HK-2 (cell line): ENCODE data around the gene XPR1.
A peak's percentile ranks its signal among the peaks of the same experiment; 100 is the strongest.

ENCODE experiments used
- DNase-seq: peaks from one replicate; pipeline ENCODE4 v3.0.0-alpha.2; 2018; ENCODE audit not compliant: unreplicated experiment

Gene XPR1

DNA sequence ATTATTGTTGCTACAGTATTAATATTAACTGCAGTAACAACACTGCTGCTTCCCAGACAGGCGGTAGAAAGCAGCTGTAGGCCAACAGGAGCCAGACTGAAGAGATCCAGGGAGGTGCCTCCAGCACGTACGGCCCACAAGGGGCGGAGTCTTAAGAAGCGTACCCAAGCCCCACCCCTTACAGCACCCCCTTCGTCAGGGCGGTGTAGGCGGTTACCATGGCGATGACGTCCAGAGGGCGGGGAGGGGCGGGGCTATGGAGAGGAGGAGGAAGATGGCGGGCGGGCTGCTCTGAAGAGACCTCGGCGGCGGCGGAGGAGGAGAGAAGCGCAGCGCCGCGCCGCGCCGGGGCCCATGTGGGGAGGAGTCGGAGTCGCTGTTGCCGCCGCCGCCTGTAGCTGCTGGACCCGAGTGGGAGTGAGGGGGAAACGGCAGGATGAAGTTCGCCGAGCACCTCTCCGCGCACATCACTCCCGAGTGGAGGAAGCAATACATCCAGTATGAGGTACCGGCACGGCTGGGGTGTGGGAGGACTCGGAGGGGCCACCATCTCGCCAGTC lies at the start of gene XPR1:
Gene XPR1 (plus strand): TSS at position 257 of the 560 bp plus-strand sequence. CDS start 180 bp downstream, at position 437.
- peak; percentile 100 for DNase-seq

DNA sequence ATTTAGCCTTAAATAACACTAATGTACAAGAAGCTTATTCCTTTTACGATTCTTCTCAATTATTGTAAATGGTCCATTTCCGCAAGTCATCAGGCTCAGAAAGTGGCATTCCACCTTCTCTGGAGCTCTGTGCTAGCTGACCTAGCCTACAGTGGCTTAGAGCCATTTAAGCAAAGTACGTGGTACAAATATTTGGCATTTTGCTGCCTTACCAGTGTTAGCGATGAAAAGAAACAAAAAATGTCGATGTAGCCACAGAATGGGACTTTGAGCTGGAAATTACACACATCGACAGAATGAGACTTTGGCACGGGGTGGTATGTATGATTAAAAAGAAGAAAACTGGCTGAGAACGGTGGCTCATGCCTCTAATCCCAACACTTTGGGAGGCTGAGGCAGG lies 47.0 kb upstream of the XPR1 start:
- DNase-seq = no peak

DNA sequence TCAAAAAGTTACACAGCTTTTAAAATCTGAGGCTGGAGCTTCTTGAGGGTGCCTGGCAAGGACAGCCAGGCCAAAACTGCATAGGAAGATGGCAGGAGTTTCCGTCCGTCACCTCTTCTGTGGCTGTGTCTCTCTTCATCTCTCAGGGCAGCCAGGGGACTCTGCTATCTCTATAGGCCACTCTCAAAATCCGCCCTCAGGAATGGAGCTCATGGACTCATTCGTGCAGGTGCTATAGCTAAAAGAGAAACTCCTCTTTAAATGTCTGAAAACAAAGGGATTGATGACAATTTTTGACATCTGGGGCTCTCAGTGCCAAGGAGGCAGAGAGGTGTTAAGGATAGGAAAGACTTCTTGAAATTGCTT lies 45.8 kb upstream of the XPR1 start:
- no peak for DNase-seq

DNA sequence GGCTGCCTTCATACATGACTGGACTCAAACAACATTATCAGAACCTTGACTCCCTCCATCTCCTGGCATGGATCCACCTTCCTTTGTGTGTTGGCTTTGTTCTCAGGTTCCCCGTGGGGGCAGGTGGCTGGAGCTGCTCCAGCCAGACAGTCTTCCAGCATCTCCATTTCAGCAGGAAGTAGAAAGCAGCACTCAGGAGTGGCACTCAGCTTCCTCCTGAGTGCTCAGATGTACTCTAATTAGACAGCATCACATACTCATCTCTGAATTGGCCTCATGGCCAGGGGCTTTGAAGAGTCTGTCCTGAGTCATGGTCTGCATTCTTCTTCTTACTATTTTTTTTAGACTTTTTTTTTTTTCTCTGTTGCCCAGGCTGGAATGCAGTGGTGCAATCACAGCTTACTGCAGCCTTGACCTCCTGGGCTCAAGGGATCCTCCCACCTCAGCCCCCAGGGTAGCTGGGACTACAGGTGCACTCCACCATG lies 45.1 kb upstream of the XPR1 start:
- DNase-seq = peak; percentile 69

DNA sequence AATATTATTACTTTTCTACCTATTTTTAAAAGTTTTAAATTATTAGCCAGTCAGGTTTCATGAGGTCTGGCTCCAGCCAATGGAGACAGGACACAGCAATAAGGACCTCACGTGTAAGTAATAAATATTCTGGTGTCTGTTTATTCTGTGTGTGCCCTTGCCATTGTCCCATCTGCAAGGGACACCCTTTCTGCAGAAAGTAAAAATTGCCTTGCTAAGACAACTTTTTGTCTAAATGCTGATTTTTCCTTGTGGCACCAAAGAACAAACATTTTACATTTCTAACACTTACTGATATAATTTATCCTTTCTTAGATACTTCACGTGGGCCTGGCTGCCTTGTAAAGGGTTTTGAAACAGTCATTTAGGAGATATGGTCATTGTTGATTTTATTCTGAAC lies 43.7 kb upstream of the XPR1 start:
- no peak for DNase-seq

DNA sequence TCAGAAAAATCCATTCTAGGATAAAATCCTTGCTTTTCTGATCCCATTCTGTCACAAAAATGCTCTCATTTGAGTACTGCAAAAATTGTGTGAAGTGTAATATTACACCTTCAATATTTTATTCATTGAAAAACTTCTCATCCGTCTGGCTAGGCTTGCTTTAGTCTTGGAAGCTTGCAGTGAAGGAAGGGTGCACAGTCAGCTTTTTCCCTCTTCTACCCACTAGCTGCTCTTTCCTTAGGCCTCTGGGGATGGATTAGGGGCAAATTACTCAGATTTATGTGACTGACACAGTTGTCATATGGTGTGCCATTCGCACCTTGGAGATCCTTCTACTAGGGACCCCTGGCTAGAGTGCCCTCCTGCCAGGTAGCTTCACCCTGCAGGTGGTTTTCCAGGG lies 40.9 kb upstream of the XPR1 start:
- no peak for DNase-seq

DNA sequence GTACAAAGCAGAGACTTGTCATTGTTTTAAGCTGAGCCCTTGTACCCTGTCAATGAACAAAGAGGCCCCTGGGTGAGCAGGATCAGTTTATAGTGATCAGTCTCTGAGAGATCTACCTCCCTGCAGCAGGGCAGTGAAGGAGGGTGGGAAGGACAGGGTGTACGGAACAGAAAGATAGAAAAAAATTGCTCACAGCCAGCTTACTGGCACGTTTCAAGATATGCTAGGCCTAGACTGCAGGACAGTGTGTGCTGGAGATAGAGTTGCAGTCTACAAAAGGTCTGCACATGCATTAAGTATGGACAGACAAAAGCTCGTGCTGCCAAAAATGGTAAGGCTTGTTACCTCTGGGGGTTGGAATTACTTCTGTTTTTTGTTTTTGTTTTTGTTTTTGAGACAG lies 38.4 kb upstream of the XPR1 start:
- DNase-seq = no peak

DNA sequence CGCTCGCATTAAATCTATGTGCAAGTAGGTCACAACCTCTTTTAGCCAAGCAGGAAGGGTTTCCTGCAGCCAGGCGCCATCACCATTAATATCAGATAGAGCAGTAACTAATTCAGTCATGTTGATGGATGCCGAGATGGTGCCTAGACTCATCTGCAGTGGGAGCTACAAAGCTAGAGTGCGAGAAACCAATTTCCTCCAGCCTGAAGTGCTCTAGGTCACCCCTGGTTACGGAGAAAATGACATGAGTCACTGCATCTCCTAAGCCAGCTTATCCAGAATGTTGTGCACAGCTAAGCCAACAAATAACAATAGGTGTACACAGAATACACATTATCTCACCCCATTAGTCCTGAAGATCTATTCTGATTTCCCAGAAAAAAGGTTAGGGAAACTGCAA lies 37.1 kb upstream of the XPR1 start:
- DNase-seq = peak; percentile 32

DNA sequence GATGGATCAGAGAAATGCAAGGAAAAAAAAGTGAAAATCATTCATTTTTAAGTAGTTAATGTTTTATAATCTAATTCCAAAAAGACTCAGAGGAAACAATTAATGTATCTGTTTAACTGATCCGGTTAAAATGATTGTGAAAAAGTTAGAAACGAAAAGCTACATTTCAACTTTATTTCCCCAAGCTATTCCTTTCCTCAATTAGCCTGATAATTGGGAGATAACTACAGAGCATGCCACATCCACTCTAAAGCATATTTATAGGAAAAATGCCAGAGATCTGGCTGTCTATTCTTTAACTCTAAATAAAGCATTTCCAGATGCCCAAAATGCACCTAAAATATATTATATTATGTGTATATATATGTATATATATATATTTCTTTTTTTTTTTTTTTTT lies 35.9 kb upstream of the XPR1 start:
- DNase-seq = no peak

DNA sequence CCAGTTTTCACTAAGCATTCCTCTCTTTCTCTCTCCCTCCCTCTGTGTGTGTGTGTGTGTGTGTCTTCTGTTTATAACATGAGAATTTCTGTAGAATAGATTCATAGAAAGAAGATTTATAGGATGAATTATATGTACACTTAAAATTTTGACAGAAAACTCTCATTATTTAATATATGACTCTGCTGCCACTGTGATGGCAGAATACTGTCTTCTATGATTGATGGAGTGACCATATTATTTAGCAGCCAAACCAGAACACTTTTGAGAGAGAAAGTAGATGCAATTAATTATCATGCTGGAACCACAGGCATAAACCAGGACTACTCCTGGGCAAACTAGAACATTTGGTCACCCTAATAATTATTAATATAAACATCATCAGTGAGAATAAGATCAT lies 34.3 kb upstream of the XPR1 start:
- DNase-seq = no peak

DNA sequence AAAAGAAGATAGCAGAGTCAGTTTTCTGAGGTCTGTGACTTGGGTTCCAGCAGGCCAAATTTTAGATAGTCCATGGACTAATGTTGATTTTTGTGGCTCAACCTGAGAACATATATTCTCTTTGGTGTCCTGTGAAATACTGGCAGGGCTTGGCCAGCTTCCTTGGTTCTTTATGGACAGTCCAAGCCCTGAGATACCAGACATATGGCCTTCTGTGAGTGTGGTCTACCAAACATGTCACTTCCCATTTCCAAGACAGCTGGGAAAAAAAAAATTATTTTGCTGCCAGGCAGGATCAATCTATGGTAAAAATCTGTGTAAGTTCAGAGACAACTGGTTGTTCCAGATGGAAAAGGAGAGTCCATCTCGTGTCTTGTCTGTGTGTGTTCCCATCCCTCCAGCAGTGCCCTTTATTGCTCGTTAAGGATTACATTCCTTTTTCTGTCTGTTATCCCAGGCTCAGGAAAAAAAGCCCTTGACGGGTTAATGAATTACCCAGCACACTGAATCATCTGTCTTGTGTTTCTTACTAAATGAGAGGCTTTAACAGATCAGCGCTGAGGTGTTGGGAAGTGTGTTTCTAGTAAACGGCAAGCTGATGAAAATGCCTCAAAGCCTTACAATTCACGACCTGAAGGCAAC lies 33.4 kb upstream of the XPR1 start:
- DNase-seq = peak; percentile 71

DNA sequence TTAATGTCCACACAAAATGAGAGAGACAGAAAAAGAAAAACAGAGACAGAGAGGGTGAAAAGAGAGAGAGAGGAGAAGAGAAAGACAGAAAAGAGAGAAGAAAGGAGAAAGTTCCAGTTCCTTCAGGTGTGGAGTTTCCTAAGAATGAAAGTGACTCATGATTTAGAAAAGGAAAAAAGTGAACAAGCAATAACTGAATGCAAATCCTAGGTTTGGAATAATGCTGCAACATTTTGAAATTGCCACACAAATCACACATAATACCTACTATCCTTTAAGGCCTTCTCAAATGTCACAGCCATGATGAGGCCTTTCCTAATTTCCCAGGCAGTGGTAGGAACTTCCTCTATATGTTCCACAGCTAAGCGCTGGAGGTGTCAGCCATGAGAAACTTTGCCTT lies 31.5 kb upstream of the XPR1 start:
- no peak for DNase-seq

DNA sequence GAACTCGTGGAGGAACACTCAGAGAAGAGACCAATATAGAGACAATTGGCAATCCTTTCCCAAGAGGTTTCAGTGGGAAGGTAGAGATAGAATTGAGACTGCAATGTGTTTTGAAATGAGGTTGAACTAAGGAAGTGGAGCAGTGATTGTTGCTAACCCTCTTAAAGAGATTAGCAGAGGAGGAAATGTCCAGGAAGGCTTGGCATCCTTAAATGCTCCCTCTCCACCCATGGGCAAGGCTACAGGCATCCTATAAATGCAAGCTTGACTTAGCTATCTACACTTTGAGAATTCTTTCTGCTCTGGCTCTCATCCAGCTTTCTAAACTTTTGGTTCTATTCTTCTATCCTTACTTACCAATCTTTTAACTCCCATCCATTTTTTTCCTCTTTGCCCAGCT lies 30.3 kb upstream of the XPR1 start:
- no peak for DNase-seq

DNA sequence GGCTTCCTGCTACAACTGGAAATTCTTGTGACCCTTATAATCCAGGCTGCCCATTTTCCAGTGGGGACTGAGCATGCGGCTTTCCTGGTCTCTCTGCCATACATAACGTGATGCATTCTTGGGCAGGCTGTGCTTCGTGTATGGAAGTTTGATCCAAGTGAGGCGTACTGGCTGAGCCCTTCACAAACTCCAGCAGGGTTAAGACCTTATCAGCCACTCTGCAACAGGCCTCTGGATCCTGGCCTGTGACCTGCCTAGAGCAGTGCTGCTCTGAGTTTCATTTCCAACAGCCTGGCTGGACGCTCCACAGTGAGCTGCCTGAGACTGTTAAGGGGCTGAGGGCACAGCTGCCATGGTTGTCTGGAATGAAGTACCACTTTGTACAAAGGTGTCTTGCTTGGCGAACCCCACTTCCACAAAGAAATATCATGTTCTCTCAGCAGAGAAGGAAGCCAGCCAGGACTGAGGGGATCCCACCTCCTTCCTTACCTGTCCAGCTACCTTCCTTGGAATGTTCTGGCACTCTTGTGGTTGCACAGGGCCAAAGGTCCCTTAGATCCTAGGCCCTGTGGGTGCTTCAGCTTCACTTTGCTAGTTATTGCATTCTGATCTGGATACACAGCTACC lies 28.5 kb upstream of the XPR1 start:
- DNase-seq = no peak

DNA sequence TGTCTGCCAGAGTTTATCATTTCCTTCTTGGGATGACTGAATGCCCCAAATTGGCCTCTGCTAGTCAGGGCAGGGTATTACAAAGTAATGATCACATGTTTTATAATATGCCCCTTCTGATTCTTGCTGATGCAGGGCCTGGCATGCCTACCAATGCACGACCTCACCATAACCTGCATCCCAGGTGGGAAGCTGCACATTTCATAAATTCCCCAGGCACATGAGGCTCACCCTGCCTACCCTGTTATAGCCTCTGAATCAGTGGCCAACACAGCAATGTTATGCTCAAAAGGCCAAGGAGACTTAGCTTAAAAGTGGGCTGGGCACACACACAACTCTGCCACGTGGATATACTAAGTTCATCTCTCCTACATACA lies 28.0 kb upstream of the XPR1 start:
- DNase-seq = no peak

DNA sequence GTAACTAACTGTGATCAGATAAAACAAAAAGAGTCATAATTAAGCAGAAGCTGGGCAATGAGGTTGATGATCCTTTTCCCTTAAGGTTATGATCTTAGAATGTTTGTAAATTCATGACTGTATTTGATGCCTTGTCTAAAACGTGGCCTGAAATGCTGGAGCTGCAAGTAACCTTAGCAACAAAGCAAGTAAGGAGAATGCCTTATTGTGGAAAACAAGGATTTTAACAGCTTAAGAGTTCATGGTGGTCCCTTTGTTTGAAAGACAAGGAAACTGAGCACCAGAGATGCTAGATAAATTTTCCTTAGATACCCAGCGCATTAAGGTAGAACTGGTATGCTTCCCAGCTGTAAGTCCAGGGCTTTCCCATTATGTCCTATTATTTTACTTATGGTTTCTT lies 25.7 kb upstream of the XPR1 start:
- no peak for DNase-seq

DNA sequence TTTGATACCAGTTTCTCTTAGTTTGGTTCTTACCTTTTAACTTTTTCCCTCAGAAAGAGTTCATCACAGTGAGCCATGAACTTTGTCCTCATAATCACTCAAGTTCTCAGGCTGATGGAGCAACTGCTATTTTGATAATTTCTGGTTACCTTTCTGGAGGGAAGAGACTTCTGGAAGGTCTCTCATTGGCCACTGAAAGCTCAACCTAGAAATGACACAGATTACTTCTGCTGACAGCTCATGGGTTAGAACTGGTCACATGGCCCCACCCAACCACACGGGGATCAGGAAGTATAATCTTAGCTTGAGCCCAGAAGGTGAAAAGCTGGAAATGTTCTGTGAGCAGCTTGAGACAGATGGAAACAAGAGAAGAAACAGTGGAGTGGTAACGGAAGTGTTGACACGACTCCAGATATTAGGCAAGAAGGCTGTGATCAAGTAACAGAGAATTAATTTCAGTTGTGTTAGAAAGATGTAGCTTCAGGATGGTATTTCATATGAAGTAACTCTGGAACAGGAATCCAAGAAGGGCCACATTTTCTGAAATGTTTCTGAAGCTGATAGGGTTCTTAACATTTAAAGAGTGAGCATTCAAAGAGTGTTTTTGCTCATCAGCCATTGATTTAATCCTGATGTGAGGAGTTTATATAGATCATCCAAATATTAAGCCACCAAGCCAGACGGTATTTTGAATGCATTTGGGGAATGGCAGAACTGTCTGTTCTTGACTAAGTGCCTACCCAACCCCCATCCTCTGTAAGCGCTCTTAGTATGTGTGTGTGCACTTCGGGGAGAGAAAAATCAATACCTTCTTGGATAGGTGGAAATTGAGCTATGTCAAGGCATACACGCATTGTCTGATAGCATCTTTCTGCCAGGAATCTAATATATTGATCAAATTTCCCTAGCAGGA lies 21.9 kb upstream of the XPR1 start:
- DNase-seq = no peak

DNA sequence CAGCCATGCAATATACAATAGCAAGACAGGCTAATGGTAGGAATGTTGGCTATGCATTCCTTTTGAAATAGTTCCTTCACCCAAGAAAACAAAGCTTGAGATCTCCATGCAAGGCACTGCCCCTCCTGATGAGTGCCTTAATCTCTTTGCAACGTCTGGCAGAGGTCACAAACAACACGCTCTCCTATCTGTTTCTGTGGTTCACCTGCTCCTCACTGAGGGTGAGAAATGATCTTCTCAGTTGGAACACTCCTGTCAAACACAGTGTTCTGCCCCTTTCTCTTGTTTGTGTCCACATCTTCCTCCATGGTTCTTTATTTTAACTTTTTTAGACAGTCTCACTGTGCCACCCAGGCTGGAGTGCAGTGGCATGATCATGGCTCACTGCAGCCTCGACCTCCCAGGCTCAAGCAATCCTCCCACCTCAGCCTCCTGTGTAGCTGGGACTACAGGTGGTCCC lies 21.2 kb upstream of the XPR1 start:
- DNase-seq = no peak

DNA sequence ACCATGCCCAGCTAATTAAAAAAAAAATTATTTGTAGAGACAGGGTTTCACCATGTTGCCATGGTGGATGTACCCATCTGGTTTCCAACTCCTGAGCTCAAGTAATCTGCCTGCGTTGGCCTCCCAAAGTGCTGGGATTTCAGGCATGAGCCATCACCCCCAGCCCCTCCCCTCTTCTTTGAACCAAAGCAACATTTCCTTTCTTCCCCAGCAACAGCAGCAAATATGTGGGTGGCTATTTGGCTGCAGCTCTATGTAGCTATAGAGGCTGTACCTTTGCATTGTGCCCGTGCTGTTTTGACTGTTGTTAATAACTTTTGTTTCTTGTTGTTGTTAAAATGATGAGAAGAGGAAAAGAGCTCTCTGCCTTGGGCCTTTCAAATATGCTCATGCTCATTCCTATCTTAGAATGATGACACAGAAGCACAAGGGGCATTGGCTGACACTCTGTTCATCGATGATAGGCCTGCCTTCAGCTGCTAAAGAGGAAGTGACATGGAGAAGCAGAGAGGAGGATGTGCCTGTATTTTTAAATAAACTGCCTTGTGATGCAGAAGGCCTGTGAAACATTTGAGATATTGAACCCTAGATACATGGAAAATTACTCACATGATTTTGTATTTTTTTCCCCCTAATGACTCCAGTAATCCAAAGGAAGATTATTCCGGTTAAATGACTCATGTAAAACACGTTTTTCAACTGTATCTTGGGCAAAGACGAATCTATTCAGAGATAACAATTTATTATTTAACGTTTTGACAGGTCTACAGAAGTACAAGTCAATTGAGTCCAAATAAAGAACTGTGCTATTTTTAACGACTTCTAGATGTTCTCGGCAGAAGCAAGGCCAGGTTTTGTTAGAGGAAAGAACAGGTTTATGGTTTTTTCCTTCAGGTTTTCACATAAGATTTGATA lies 20.5 kb upstream of the XPR1 start:
- no peak for DNase-seq

DNA sequence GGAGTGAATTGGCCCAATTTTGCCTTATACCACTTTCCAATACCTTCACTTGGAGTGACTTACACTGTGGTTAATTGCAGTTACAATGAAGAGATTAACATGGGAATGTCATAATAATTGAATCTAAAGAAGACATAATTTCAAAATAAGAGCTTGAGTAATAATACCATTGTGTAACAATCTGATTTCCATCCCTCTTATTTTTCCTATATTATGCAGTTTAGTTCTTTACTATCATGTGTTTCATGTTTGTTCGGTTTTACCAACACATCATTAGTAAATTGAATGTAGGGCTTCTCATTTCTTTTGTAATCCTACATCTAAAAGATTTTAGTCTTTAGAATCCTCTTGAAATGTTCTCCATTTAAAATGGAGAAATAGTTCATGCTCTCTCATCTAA lies 19.2 kb upstream of the XPR1 start:
- DNase-seq = no peak

DNA sequence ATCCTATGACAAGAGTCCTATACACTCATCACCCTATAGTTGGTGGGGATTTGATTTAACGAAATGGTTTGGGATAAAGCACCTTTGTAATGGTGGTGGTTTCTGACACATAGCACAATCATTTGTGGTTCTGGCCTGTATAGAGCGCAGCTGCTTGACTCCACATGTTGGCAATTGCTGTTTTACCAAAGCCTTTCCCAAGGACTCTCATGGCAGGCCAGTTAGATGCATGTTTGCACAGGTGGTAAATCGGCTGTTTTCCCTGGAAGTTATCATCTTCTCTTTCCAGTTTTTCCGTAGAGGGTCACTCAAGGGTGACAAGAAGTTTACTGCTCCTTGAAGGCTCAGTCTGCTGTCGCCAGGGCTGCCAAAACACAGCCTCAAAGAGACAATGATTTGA lies 17.1 kb upstream of the XPR1 start:
- no peak for DNase-seq
